ENCODE results near the gene MCRIP2.

Gene MCRIP2

DNA sequence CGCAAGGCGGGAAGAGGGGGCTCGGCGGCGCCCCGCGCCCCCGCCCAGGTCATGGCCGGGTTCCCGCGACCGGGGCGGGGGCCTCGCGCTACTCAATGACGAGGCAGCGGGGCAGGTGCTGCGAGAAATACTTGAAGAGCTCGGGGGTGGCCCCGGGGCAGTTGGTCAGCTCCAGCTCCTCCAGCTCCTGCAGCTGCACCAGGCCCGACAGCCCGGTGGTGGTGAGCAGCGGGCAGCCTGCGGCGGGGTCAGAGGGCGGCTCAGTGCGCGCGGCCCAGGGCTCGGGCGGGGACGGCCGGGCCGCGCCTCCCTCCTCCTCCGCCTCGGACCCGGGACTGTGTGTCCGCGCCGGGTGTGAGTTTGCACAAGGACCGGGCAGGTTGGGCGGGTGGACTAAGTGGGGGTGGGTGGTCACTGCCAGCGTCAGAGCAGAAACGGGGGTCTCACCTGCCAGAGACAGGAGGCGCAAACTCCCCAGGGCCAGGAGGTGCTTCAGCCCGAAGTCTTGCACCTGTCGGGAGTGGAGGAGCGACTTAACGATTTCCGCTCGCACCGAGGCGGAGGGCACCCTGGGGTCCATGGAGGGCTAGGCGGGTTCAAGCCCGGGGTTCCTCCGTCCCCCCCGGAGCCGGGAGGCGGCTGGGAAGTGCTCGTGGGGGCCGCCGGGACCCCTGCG, 52.7 kb downstream of the MCRIP2 start:
- H3K4me2 ChIP-seq (ENCODE audit: low read depth, low read length, poor library complexity, severe bottlenecking) = no peak overlapping the region
- H3K27me3 ChIP-seq (ENCODE audit: insufficient read depth, low read length, poor library complexity, severe bottlenecking) = no peaks in the 10 kb centered on the region
- no peaks in the 10 kb centered on the region for H3K9me2 ChIP-seq (replicated peaks; ENCODE audit: low read depth, low read length)
- H3F3A ChIP-seq (ENCODE audit: low read depth) = no peaks in the 10 kb centered on the region
- H3K79me2 ChIP-seq (ENCODE audit: insufficient read depth, low read length) = peaks cover 5% of the 10 kb centered on the region
- no peak overlapping the region for H2AFZ ChIP-seq (ENCODE audit: low read length)
- no peaks in the 10 kb centered on the region for H4K20me1 ChIP-seq (ENCODE audit: insufficient read depth, low read length, poor library complexity, severe bottlenecking)
- H3K4me1 ChIP-seq (ENCODE audit: insufficient read depth, low read length, poor library complexity, severe bottlenecking) = peaks cover 5% of the 10 kb centered on the region
- TF ChIP-seq EZH2phosphoT487 (IDR thresholded peaks at IDR 0.05; ENCODE audit: borderline replicate concordance) = no peak
- TF ChIP-seq, protein P1, sequence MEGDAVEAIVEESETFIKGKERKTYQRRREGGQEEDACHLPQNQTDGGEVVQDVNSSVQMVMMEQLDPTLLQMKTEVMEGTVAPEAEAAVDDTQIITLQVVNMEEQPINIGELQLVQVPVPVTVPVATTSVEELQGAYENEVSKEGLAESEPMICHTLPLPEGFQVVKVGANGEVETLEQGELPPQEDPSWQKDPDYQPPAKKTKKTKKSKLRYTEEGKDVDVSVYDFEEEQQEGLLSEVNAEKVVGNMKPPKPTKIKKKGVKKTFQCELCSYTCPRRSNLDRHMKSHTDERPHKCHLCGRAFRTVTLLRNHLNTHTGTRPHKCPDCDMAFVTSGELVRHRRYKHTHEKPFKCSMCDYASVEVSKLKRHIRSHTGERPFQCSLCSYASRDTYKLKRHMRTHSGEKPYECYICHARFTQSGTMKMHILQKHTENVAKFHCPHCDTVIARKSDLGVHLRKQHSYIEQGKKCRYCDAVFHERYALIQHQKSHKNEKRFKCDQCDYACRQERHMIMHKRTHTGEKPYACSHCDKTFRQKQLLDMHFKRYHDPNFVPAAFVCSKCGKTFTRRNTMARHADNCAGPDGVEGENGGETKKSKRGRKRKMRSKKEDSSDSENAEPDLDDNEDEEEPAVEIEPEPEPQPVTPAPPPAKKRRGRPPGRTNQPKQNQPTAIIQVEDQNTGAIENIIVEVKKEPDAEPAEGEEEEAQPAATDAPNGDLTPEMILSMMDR (conservative IDR thresholded peaks at IDR 0.05; ENCODE audit: low read length) = no peak
- no peak overlapping the region for H3K9ac ChIP-seq (ENCODE audit: low read depth, low read length, poor library complexity, severe bottlenecking)
- H3K9me3 ChIP-seq (ENCODE audit: insufficient read depth, low read depth, low read length) = no peaks in the 10 kb centered on the region
- H3K4me3 ChIP-seq (ENCODE audit: low read length, poor library complexity, severe bottlenecking) = no peak overlapping the region
- no peaks in the 10 kb centered on the region for H3K36me3 ChIP-seq (ENCODE audit: insufficient read depth, low read length)

DNA sequence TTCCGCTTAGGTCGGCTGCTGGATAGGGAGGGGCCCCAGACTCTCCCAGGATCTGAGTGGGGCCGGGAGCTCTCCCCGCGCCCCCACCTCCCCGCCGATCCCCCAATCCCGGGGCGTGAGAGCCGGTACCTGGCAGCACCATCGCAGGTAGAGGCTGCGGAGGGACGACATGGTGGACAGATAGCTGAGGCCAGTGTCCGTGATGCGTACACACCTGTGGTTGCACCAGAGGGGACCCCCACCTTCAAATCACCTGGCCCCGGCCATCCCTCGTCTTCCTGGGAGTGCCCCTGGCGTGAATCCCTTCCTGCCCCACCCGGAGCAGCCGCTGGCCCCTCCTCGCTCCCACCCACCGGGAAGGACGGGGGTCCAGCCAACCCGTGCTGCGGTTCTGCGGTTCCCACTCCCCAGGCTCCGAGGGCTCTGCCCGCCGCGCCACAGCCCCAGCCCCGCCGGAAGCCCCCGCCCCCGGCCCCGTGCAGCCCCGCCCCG, 53.3 kb downstream of the MCRIP2 start:
- no peaks in the 10 kb centered on the region for H3K4me1 ChIP-seq (ENCODE audit: insufficient read depth, low read length, poor library complexity, severe bottlenecking)
- H3K4me2 ChIP-seq (ENCODE audit: low read depth, low read length, poor library complexity, severe bottlenecking) = no peak overlapping the region
- no peak overlapping the region for H3K9ac ChIP-seq (ENCODE audit: low read depth, low read length, poor library complexity, severe bottlenecking)
- H3K79me2 ChIP-seq (ENCODE audit: insufficient read depth, low read length) = no peaks in the 10 kb centered on the region
- H3K27me3 ChIP-seq (ENCODE audit: insufficient read depth, low read length, poor library complexity, severe bottlenecking) = no peaks in the 10 kb centered on the region
- H3K36me3 ChIP-seq (ENCODE audit: insufficient read depth, low read length) = no peaks in the 10 kb centered on the region
- H3K4me3 ChIP-seq (ENCODE audit: low read length, poor library complexity, severe bottlenecking) = no peak overlapping the region
- no peaks in the 10 kb centered on the region for H3K9me3 ChIP-seq (ENCODE audit: insufficient read depth, low read depth, low read length)
- H4K20me1 ChIP-seq (ENCODE audit: insufficient read depth, low read length, poor library complexity, severe bottlenecking) = no peaks in the 10 kb centered on the region
- TF ChIP-seq EZH2phosphoT487 (IDR thresholded peaks at IDR 0.05; ENCODE audit: borderline replicate concordance) = no peak
- TF ChIP-seq, protein P1 (conservative IDR thresholded peaks at IDR 0.05; ENCODE audit: low read length) = no peak
- no peak overlapping the region for H2AFZ ChIP-seq (ENCODE audit: low read length)
- H3K9me2 ChIP-seq (replicated peaks; ENCODE audit: low read depth, low read length) = no peaks in the 10 kb centered on the region
- H3F3A ChIP-seq (ENCODE audit: low read depth) = no peaks in the 10 kb centered on the region

DNA sequence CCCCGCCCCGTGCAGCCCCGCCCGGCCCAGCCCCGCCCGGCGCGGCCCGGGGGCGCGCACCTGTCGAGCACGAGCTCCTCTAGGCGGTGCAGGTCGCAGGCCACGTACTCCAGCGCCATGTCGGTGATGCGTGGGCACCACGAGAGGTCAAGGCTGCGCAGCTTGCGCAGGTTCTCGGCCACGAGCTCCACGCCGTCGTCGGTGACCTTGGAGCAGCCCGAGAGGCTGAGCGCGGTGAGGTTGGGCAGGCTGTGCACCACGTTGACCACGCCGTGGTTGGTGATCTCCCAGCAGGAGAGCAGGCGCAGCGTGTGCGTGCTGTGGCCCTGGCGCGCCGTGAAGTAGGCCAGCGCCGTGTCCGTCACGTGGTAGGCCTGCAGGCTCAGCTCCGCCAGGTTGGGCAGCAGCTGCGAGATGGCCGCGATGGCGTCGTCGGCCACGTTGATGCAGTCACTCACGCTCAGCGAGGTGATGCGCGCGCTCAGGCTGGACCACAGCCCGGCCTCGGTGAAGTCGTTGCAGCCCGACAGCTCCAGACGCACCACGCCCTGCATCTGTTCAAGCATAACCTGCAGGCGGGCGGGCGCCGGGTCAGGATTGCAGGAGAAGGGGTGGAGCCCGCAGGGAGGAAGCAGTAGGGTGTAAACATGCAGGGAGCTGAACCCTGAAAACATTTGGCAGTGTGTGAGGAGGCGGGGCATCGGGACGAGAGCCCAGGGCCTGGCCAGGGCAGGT, 53.9 kb downstream of the MCRIP2 start:
- H3K9me2 ChIP-seq (replicated peaks; ENCODE audit: low read depth, low read length) = no peaks in the 10 kb centered on the region
- H2AFZ ChIP-seq (ENCODE audit: low read length) = no peak overlapping the region
- no peaks in the 10 kb centered on the region for H3K36me3 ChIP-seq (ENCODE audit: insufficient read depth, low read length)
- H3K4me2 ChIP-seq (ENCODE audit: low read depth, low read length, poor library complexity, severe bottlenecking) = no peak overlapping the region
- no peaks in the 10 kb centered on the region for H3K79me2 ChIP-seq (ENCODE audit: insufficient read depth, low read length)
- no peaks in the 10 kb centered on the region for H4K20me1 ChIP-seq (ENCODE audit: insufficient read depth, low read length, poor library complexity, severe bottlenecking)
- no peaks in the 10 kb centered on the region for H3K4me1 ChIP-seq (ENCODE audit: insufficient read depth, low read length, poor library complexity, severe bottlenecking)
- H3F3A ChIP-seq (ENCODE audit: low read depth) = no peaks in the 10 kb centered on the region
- no peak overlapping the region for H3K4me3 ChIP-seq (ENCODE audit: low read length, poor library complexity, severe bottlenecking)
- no peaks in the 10 kb centered on the region for H3K27me3 ChIP-seq (ENCODE audit: insufficient read depth, low read length, poor library complexity, severe bottlenecking)
- H3K9me3 ChIP-seq (ENCODE audit: insufficient read depth, low read depth, low read length) = no peaks in the 10 kb centered on the region
- no peak overlapping the region for H3K9ac ChIP-seq (ENCODE audit: low read depth, low read length, poor library complexity, severe bottlenecking)
- TF ChIP-seq, protein P1 (conservative IDR thresholded peaks at IDR 0.05; ENCODE audit: low read length) = no peak
- no peak for TF ChIP-seq EZH2phosphoT487 (IDR thresholded peaks at IDR 0.05; ENCODE audit: borderline replicate concordance)

Data from Loucy (cell line).